ENCODE data around the gene UPF2. TPM values are rescaled to one million over a fixed set of nuclear protein-coding genes. Genes with fewer than 3 reads are reported as not detected.

UPF2 gene
- 10 to 100 TPM; 11.3 to 44.6 (median 29.7) TPM for polyA plus RNA-seq
- long read RNA-seq, donor 1, full-length matches to known transcripts, result 2 of 234 reads
- long read RNA-seq, donor 1, partial matches to known transcripts, result 160 of 234 reads
- long read RNA-seq, donor 1, other reads (novel, unspliced or antisense), result 72 of 234 reads
- long read RNA-seq, donor 2, full-length matches to known transcripts, result 1 of 1 reads
- long read RNA-seq, donor 2, partial matches to known transcripts, result 0 of 1 reads
- long read RNA-seq, donor 2, other reads (novel, unspliced or antisense), result 0 of 1 reads
- long read RNA-seq, donor 3, partial matches to known transcripts, result 14 of 14 reads
- long read RNA-seq, donor 3, other reads (novel, unspliced or antisense), result 0 of 14 reads
- long read RNA-seq, donor 4, result 0 reads
- long read RNA-seq, donor 5, partial matches to known transcripts, result 18 of 18 reads
- long read RNA-seq, donor 5, other reads (novel, unspliced or antisense), result 0 of 18 reads
- long read RNA-seq, donor 6, full-length matches to known transcripts, result 2 of 20 reads
- long read RNA-seq, donor 6, partial matches to known transcripts, result 18 of 20 reads
- long read RNA-seq, donor 6, other reads (novel, unspliced or antisense), result 0 of 20 reads
- long read RNA-seq, donor 7, result 0 reads
- long read RNA-seq, donor 8, result 0 reads
- long read RNA-seq, donor 9, result 0 reads
- long read RNA-seq, donor 10, partial matches to known transcripts, result 26 of 26 reads
- long read RNA-seq, donor 10, other reads (novel, unspliced or antisense), result 0 of 26 reads

GRCh38 chr10:12042797-12043651 is at the start of gene UPF2:
Gene UPF2 (minus strand): TSS chr10:12042809. CDS start chr10:12035423, 7,386 bp downstream.
- 2 to 3% (median 2%) methylated on average over 43 to 56 of the region's 56 CpGs for WGBS, 3 donors
- peak within 1 kb of the TSS; percentile 82 to 99 (median 98) for H3K4me3 ChIP-seq (ENCODE audit: low read depth in 1 of 3, low read length in 3 of 3)
- H3K4me1 ChIP-seq (ENCODE audit: control insufficient read depth in 3 of 3, insufficient read depth in 2 of 3, low read depth in 1 of 3, low read length in 2 of 3), result peaks cover 0 to 4% (median 3%) of the 10 kb centered on the region in 3 donors
- H3K27ac ChIP-seq (ENCODE audit: low read depth in 1 of 3, low read length in 2 of 3), result peak within 1 kb of the TSS; percentile 94 to 100 (median 98)
- H3K36me3 ChIP-seq (ENCODE audit: control insufficient read depth in 3 of 3, insufficient read depth in 2 of 3, low read depth in 1 of 3, low read length in 3 of 3), result no peaks in the 10 kb centered on the region
- H3K27me3 ChIP-seq (ENCODE audit: control insufficient read depth in 3 of 3, insufficient read depth in 3 of 3, low read length in 3 of 3), result no peaks in the 10 kb centered on the region
- peak; percentile 98 to 99 for DNase-seq
- no peaks in the 10 kb centered on the region for H3K9me3 ChIP-seq (ENCODE audit: control insufficient read depth in 2 of 2, insufficient read depth in 1 of 2, low read depth in 1 of 2, low read length in 1 of 2)
- FAIRE-seq, result no peak

- FAIRE-seq (no peak), DNase-seq (no peak)
- Histone ChIP-seq H3K27me3 (ENCODE audit: control insufficient read depth in 3 of 3, insufficient read depth in 3 of 3, low read length in 3 of 3) (no peaks in the 10 kb centered on the region), H3K4me1 (ENCODE audit: control insufficient read depth in 3 of 3, insufficient read depth in 2 of 3, low read depth in 1 of 3, low read length in 2 of 3) (no peaks in the 10 kb centered on the region), H3K9me3 (ENCODE audit: control insufficient read depth in 2 of 2, insufficient read depth in 1 of 2, low read depth in 1 of 2, low read length in 1 of 2) (no peaks in the 10 kb centered on the region), H3K27ac (ENCODE audit: low read depth in 1 of 3, low read length in 2 of 3) (no peak overlapping the region), H3K36me3 (ENCODE audit: control insufficient read depth in 3 of 3, insufficient read depth in 2 of 3, low read depth in 1 of 3, low read length in 3 of 3) (peaks cover 4 to 50% (median 7%) of the 10 kb centered on the region in 3 donors), H3K4me3 (ENCODE audit: low read depth in 1 of 3, low read length in 3 of 3) (no peak overlapping the region)
- WGBS, 3 donors, result 95 to 98% (median 98%) methylated on average over 4 of the region's 4 CpGs
Measured at GRCh38 chr10:12091421-12091820, 48.8 kb upstream of the UPF2 start.

- FAIRE-seq, result no peak
- Histone ChIP-seq H3K4me1 (ENCODE audit: control insufficient read depth in 3 of 3, insufficient read depth in 2 of 3, low read depth in 1 of 3, low read length in 2 of 3) (no peaks in the 10 kb centered on the region), H3K27ac (ENCODE audit: low read depth in 1 of 3, low read length in 2 of 3) (no peak overlapping the region), H3K27me3 (ENCODE audit: control insufficient read depth in 3 of 3, insufficient read depth in 3 of 3, low read length in 3 of 3) (no peaks in the 10 kb centered on the region), H3K4me3 (ENCODE audit: low read depth in 1 of 3, low read length in 3 of 3) (no peak overlapping the region), H3K36me3 (ENCODE audit: control insufficient read depth in 3 of 3, insufficient read depth in 2 of 3, low read depth in 1 of 3, low read length in 3 of 3) (peaks cover 5 to 55% (median 7%) of the 10 kb centered on the region in 3 donors), H3K9me3 (ENCODE audit: control insufficient read depth in 2 of 2, insufficient read depth in 1 of 2, low read depth in 1 of 2, low read length in 1 of 2) (no peaks in the 10 kb centered on the region)
- DNase-seq, result no peak
- WGBS, 3 donors, result 94 to 95% (median 95%) methylated on average over 14 of the region's 14 CpGs
Measured at GRCh38 chr10:12088919-12089318, 46.3 kb upstream of the UPF2 start.

GRCh38 chr10:12081879-12082557 is 39.4 kb upstream of the UPF2 start:
- FAIRE-seq (no peak), DNase-seq (no peak)
- Histone ChIP-seq H3K9me3 (ENCODE audit: control insufficient read depth in 2 of 2, insufficient read depth in 1 of 2, low read depth in 1 of 2, low read length in 1 of 2) (no peaks in the 10 kb centered on the region), H3K4me3 (ENCODE audit: low read depth in 1 of 3, low read length in 3 of 3) (no peak overlapping the region), H3K36me3 (ENCODE audit: control insufficient read depth in 3 of 3, insufficient read depth in 2 of 3, low read depth in 1 of 3, low read length in 3 of 3) (peaks cover under 1 to 36% (median 3%) of the 10 kb centered on the region in 3 donors), H3K27ac (ENCODE audit: low read depth in 1 of 3, low read length in 2 of 3) (no peak overlapping the region), H3K4me1 (ENCODE audit: control insufficient read depth in 3 of 3, insufficient read depth in 2 of 3, low read depth in 1 of 3, low read length in 2 of 3) (no peaks in the 10 kb centered on the region), H3K27me3 (ENCODE audit: control insufficient read depth in 3 of 3, insufficient read depth in 3 of 3, low read length in 3 of 3) (no peaks in the 10 kb centered on the region)
- 76 to 86% (median 85%) methylated on average over 6 of the region's 6 CpGs for WGBS, 3 donors

- no peaks in the 10 kb centered on the region for H3K9me3 ChIP-seq (ENCODE audit: control insufficient read depth in 2 of 2, insufficient read depth in 1 of 2, low read depth in 1 of 2, low read length in 1 of 2)
- no peaks in the 10 kb centered on the region for H3K4me1 ChIP-seq (ENCODE audit: control insufficient read depth in 3 of 3, insufficient read depth in 2 of 3, low read depth in 1 of 3, low read length in 2 of 3)
- H3K27ac ChIP-seq (ENCODE audit: low read depth in 1 of 3, low read length in 2 of 3), result no peak overlapping the region
- H3K36me3 ChIP-seq (ENCODE audit: control insufficient read depth in 3 of 3, insufficient read depth in 2 of 3, low read depth in 1 of 3, low read length in 3 of 3), result peaks cover 0 to 31% (median 3%) of the 10 kb centered on the region in 3 donors
- WGBS, 3 donors, result 87 to 96% (median 93%) methylated on average over 8 of the region's 8 CpGs
- no peak for DNase-seq
- no peak for FAIRE-seq
- no peak overlapping the region for H3K4me3 ChIP-seq (ENCODE audit: low read depth in 1 of 3, low read length in 3 of 3)
- no peaks in the 10 kb centered on the region for H3K27me3 ChIP-seq (ENCODE audit: control insufficient read depth in 3 of 3, insufficient read depth in 3 of 3, low read length in 3 of 3)
Measured at GRCh38 chr10:12081470-12081869, 38.9 kb upstream of the UPF2 start.

GRCh38 chr10:12077580-12078180 is 35.1 kb upstream of the UPF2 start:
- peaks cover 0 to 19% (median 0%) of the 10 kb centered on the region in 3 donors for H3K36me3 ChIP-seq (ENCODE audit: control insufficient read depth in 3 of 3, insufficient read depth in 2 of 3, low read depth in 1 of 3, low read length in 3 of 3)
- H3K9me3 ChIP-seq (ENCODE audit: control insufficient read depth in 2 of 2, insufficient read depth in 1 of 2, low read depth in 1 of 2, low read length in 1 of 2), result no peaks in the 10 kb centered on the region
- H3K27me3 ChIP-seq (ENCODE audit: control insufficient read depth in 3 of 3, insufficient read depth in 3 of 3, low read length in 3 of 3), result no peaks in the 10 kb centered on the region
- H3K4me1 ChIP-seq (ENCODE audit: control insufficient read depth in 3 of 3, insufficient read depth in 2 of 3, low read depth in 1 of 3, low read length in 2 of 3), result no peaks in the 10 kb centered on the region
- no peak overlapping the region for H3K4me3 ChIP-seq (ENCODE audit: low read depth in 1 of 3, low read length in 3 of 3)
- 75 to 85% (median 80%) methylated on average over 9 of the region's 9 CpGs for WGBS, 3 donors
- no peak overlapping the region for H3K27ac ChIP-seq (ENCODE audit: low read depth in 1 of 3, low read length in 2 of 3)
- DNase-seq (no peak), FAIRE-seq (no peak)

GRCh38 chr10:12073526-12073925 is 30.9 kb upstream of the UPF2 start:
- WGBS, 3 donors, result 79 to 96% (median 93%) methylated on average over 4 of the region's 4 CpGs
- H3K9me3 ChIP-seq (ENCODE audit: control insufficient read depth in 2 of 2, insufficient read depth in 1 of 2, low read depth in 1 of 2, low read length in 1 of 2), result no peaks in the 10 kb centered on the region
- H3K4me3 ChIP-seq (ENCODE audit: low read depth in 1 of 3, low read length in 3 of 3), result no peak overlapping the region
- no peak for DNase-seq
- H3K4me1 ChIP-seq (ENCODE audit: control insufficient read depth in 3 of 3, insufficient read depth in 2 of 3, low read depth in 1 of 3, low read length in 2 of 3), result no peaks in the 10 kb centered on the region
- FAIRE-seq, result no peak
- H3K27me3 ChIP-seq (ENCODE audit: control insufficient read depth in 3 of 3, insufficient read depth in 3 of 3, low read length in 3 of 3), result no peaks in the 10 kb centered on the region
- peaks cover 0 to 10% (median 0%) of the 10 kb centered on the region in 3 donors for H3K36me3 ChIP-seq (ENCODE audit: control insufficient read depth in 3 of 3, insufficient read depth in 2 of 3, low read depth in 1 of 3, low read length in 3 of 3)
- no peak overlapping the region for H3K27ac ChIP-seq (ENCODE audit: low read depth in 1 of 3, low read length in 2 of 3)

Measured in small intestine (tissue), 16 donors.